ENCODE results near the gene NRXN2. TPM values are rescaled to one million over a fixed set of nuclear protein-coding genes. Genes with fewer than 3 reads are reported as not detected.

NRXN2 gene
- total and polyA plus RNA-seq, 4 donors = 0.17 to 2.8 (median 1.4) TPM

DNA sequence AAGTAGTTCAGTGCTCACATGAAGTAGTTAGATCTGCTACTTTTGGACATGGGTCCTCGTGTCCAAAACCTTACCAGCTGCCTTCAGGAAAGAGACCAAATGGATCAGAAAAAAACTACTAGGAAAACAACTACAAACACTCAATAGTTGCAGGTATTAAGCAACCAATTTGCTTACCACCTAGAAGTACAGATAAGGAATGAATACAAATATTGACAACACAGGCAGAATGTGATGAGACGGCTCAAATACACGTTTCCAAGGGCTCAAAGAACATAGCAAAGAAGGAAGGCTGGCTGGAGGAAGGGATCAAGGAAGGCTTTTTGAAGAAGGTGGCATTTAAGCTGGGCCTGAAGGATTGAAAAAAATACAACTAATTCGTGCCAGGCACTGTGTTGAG, 41.8 kb downstream of the NRXN2 start:
- TF ChIP-seq JUND (IDR thresholded peaks at IDR 0.05) (no peak), HNF4A (conservative IDR thresholded peaks at IDR 0.05) (peak in 1 of 2 donors; percentile 21)
- H3K4me1 ChIP-seq (ENCODE audit: control insufficient read depth in 4 of 4, insufficient read depth in 4 of 4, low read length in 3 of 4) = peaks cover 2 to 19% (median 17%) of the 10 kb centered on the region in 4 donors
- H3K9me3 ChIP-seq (ENCODE audit: control insufficient read depth in 4 of 4, low read length in 3 of 4) = no peaks in the 10 kb centered on the region
- no peak overlapping the region for H3K9ac ChIP-seq (ENCODE audit: low read depth in 1 of 2, low read length in 2 of 2)
- no peak overlapping the region for H3K27ac ChIP-seq (ENCODE audit: low read depth in 1 of 2, low read length in 2 of 2)
- H3K27me3 ChIP-seq (ENCODE audit: control insufficient read depth in 4 of 4, insufficient read depth in 4 of 4, low read length in 3 of 4) = peaks cover 0 to 4% (median 1%) of the 10 kb centered on the region in 4 donors
- no peak overlapping the region for H3K4me3 ChIP-seq (ENCODE audit: low read depth in 1 of 3, low read length in 3 of 3)
- no peaks in the 10 kb centered on the region for H3K36me3 ChIP-seq (ENCODE audit: control insufficient read depth in 4 of 4, insufficient read depth in 3 of 4, low read depth in 1 of 4, low read length in 3 of 4)
- 34% methylated on average over 4 of the region's 4 CpGs for WGBS
- DNase-seq (ENCODE audit: low spot score) = no peak

DNA sequence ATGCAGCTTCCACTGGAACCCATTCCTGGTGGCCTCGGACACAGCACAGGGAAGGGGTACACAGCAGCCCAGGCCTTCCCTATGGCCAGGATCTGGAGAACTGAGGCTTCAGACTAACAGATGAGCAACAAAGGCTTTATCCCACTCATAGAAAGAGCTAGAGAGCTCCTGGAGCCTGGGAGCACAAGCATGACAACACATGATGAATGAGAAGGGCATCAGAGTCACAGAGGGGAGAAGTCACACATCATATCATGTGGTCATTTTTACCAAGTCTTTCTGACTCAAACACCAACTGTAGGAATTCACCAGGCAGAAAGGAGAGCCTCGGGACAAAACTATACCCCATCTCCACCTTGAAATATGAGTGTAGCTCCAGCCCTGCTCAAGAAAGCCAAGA, 43.2 kb downstream of the NRXN2 start:
- Histone ChIP-seq H3K4me3 (ENCODE audit: low read depth in 1 of 3, low read length in 3 of 3) (no peak overlapping the region), H3K36me3 (ENCODE audit: control insufficient read depth in 4 of 4, insufficient read depth in 3 of 4, low read depth in 1 of 4, low read length in 3 of 4) (no peaks in the 10 kb centered on the region), H3K9me3 (ENCODE audit: control insufficient read depth in 4 of 4, low read length in 3 of 4) (no peaks in the 10 kb centered on the region), H3K27ac (ENCODE audit: low read depth in 1 of 2, low read length in 2 of 2) (no peak overlapping the region), H3K4me1 (ENCODE audit: control insufficient read depth in 4 of 4, insufficient read depth in 4 of 4, low read length in 3 of 4) (peaks cover 2 to 30% (median 22%) of the 10 kb centered on the region in 4 donors), H3K27me3 (ENCODE audit: control insufficient read depth in 4 of 4, insufficient read depth in 4 of 4, low read length in 3 of 4) (peaks cover 0 to 9% (median 1%) of the 10 kb centered on the region in 4 donors), H3K9ac (ENCODE audit: low read depth in 1 of 2, low read length in 2 of 2) (no peak overlapping the region)
- WGBS = 35% methylated on average over 2 of the region's 2 CpGs
- TF ChIP-seq, protein P1, sequence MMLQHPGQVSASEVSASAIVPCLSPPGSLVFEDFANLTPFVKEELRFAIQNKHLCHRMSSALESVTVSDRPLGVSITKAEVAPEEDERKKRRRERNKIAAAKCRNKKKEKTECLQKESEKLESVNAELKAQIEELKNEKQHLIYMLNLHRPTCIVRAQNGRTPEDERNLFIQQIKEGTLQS (IDR thresholded peaks at IDR 0.05) = no peak
- TF ChIP-seq HNF4A (conservative IDR thresholded peaks at IDR 0.05) (no peak), HNF4G (IDR thresholded peaks at IDR 0.05) (no peak)
- TF ChIP-seq, protein P2, sequence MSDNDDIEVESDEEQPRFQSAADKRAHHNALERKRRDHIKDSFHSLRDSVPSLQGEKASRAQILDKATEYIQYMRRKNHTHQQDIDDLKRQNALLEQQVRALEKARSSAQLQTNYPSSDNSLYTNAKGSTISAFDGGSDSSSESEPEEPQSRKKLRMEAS (IDR thresholded peaks at IDR 0.05) = no peak
- DNase-seq (ENCODE audit: low spot score) = no peak

DNA sequence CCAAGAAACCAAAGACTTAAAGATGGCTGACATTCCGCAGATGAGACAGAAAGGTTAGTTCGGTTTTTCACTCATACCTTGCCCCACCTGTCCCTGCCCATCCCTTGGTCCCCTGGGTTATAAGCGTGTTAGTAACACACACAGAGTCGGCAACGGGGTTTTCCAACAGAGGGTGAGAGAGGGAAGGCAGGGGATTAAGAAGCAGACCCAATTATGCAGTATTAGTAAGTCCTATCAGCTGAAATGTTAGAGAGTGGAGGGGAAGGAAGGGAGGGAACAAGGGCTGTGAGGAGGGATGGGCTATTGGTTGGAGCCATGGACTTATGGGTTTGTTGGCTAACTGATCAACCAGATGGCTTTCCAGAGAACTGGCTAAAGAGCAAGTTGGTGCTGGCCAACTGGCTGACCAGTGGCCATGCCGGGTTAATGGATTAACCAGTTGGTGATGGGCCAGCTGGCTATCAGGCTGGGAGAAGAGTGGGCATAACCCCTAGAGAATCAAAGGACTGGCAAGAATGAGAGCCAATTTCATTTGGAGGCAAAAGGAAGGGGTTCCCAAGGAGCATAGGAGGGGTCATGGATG, 45.5 kb downstream of the NRXN2 start:
- H3K9me3 ChIP-seq (ENCODE audit: control insufficient read depth in 4 of 4, low read length in 3 of 4) = no peaks in the 10 kb centered on the region
- no peak for TF ChIP-seq NR2F2 (IDR thresholded peaks at IDR 0.05)
- TF ChIP-seq, protein P3, sequence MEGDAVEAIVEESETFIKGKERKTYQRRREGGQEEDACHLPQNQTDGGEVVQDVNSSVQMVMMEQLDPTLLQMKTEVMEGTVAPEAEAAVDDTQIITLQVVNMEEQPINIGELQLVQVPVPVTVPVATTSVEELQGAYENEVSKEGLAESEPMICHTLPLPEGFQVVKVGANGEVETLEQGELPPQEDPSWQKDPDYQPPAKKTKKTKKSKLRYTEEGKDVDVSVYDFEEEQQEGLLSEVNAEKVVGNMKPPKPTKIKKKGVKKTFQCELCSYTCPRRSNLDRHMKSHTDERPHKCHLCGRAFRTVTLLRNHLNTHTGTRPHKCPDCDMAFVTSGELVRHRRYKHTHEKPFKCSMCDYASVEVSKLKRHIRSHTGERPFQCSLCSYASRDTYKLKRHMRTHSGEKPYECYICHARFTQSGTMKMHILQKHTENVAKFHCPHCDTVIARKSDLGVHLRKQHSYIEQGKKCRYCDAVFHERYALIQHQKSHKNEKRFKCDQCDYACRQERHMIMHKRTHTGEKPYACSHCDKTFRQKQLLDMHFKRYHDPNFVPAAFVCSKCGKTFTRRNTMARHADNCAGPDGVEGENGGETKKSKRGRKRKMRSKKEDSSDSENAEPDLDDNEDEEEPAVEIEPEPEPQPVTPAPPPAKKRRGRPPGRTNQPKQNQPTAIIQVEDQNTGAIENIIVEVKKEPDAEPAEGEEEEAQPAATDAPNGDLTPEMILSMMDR (IDR thresholded peaks at IDR 0.05; ENCODE audit: low read depth, low read length, missing input control) = no peak
- TF ChIP-seq JUND (IDR thresholded peaks at IDR 0.05) = no peak
- TF ChIP-seq FOXA1 (IDR thresholded peaks at IDR 0.05) = no peak
- TF ChIP-seq, protein P2 (IDR thresholded peaks at IDR 0.05) = no peak
- TF ChIP-seq GABPA (IDR thresholded peaks at IDR 0.05 in 1 of 2, conservative IDR thresholded peaks at IDR 0.05 in 1 of 2) = no peak
- TF ChIP-seq, protein P4, sequence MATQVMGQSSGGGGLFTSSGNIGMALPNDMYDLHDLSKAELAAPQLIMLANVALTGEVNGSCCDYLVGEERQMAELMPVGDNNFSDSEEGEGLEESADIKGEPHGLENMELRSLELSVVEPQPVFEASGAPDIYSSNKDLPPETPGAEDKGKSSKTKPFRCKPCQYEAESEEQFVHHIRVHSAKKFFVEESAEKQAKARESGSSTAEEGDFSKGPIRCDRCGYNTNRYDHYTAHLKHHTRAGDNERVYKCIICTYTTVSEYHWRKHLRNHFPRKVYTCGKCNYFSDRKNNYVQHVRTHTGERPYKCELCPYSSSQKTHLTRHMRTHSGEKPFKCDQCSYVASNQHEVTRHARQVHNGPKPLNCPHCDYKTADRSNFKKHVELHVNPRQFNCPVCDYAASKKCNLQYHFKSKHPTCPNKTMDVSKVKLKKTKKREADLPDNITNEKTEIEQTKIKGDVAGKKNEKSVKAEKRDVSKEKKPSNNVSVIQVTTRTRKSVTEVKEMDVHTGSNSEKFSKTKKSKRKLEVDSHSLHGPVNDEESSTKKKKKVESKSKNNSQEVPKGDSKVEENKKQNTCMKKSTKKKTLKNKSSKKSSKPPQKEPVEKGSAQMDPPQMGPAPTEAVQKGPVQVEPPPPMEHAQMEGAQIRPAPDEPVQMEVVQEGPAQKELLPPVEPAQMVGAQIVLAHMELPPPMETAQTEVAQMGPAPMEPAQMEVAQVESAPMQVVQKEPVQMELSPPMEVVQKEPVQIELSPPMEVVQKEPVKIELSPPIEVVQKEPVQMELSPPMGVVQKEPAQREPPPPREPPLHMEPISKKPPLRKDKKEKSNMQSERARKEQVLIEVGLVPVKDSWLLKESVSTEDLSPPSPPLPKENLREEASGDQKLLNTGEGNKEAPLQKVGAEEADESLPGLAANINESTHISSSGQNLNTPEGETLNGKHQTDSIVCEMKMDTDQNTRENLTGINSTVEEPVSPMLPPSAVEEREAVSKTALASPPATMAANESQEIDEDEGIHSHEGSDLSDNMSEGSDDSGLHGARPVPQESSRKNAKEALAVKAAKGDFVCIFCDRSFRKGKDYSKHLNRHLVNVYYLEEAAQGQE (IDR thresholded peaks at IDR 0.05) = no peak
- no peak for TF ChIP-seq TAF1 (conservative IDR thresholded peaks at IDR 0.05)
- TF ChIP-seq, protein P1 (IDR thresholded peaks at IDR 0.05) = no peak
- no peak for TF ChIP-seq HNF4G (IDR thresholded peaks at IDR 0.05)
- no peak for TF ChIP-seq RXRA (IDR thresholded peaks at IDR 0.05)
- no peak for TF ChIP-seq HNF4A (conservative IDR thresholded peaks at IDR 0.05)
- no peak for TF ChIP-seq EGR1 (IDR thresholded peaks at IDR 0.05; ENCODE audit: low read depth in 2 of 2)
- TF ChIP-seq RAD21 (IDR thresholded peaks at IDR 0.05) = no peak
- H3K36me3 ChIP-seq (ENCODE audit: control insufficient read depth in 4 of 4, insufficient read depth in 3 of 4, low read depth in 1 of 4, low read length in 3 of 4) = no peaks in the 10 kb centered on the region
- no peak overlapping the region for H3K9ac ChIP-seq (ENCODE audit: low read depth in 1 of 2, low read length in 2 of 2)
- H3K4me3 ChIP-seq (ENCODE audit: low read depth in 1 of 3, low read length in 3 of 3) = no peak overlapping the region
- peaks cover 0 to 14% (median 0%) of the 10 kb centered on the region in 4 donors for H3K27me3 ChIP-seq (ENCODE audit: control insufficient read depth in 4 of 4, insufficient read depth in 4 of 4, low read length in 3 of 4)
- H3K27ac ChIP-seq (ENCODE audit: low read depth in 1 of 2, low read length in 2 of 2) = no peak overlapping the region
- 67% methylated on average over 6 of the region's 6 CpGs for WGBS
- no peak for DNase-seq (ENCODE audit: low spot score)
- peaks cover 2 to 30% (median 24%) of the 10 kb centered on the region in 4 donors for H3K4me1 ChIP-seq (ENCODE audit: control insufficient read depth in 4 of 4, insufficient read depth in 4 of 4, low read length in 3 of 4)

Measured in liver (tissue), 9 donors.